ENCODE results near the gene AKT1.
"Not testable (repeated sequence)": the region's sequence is repeated elsewhere in the genome, so short reads cannot be mapped to it uniquely, and the experiment has no call there.

The AKT1 gene

DNA sequence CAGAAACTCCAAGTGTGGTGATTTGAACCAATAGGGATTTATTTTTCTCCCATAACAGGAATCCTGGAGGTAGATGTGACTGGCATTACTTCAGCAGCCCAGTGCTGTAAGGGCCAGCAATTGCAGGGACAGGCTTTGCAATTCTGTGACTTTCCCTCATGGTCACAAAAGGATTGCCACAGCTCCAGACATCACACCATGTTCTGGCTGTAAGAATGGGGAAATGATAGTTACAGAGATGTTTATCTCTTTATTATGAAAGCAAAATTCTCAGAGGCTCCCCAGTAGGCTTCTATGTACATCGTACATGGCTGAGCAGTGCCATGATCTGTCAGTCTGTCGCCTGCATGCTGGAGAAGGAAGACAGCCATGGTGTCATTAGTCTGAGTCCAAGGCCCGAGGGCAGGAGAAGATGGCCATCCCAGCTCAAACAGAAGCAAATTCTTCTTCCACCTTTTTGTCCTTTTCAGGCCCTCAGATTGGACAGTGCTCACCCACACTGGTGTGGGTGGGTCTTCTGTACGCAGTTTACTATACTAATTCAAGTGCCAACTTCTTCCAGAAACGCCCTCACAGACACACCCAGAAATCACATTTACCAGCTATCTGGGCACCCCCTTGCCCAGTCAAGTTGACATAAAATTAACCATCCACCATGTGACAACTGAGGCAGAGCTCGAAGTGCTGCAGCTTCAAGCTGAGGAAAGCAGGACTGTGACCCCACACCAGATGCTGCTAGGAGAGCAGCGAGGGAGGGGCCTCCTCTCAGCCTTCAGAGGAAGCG lies 22.6 kb upstream of the AKT1 start:
- peak; percentile 55 for DNase-seq

- DNase-seq, result no peak
Measured at GRCh38 chr14:104816616-104816884, 21.0 kb upstream of the AKT1 start.

GRCh38 chr14:104814701-104815100 lies 19.2 kb upstream of the AKT1 start:
- not testable (repeated sequence) for DNase-seq

GRCh38 chr14:104813286-104813685 lies 17.7 kb upstream of the AKT1 start:
- no peak for DNase-seq

DNA sequence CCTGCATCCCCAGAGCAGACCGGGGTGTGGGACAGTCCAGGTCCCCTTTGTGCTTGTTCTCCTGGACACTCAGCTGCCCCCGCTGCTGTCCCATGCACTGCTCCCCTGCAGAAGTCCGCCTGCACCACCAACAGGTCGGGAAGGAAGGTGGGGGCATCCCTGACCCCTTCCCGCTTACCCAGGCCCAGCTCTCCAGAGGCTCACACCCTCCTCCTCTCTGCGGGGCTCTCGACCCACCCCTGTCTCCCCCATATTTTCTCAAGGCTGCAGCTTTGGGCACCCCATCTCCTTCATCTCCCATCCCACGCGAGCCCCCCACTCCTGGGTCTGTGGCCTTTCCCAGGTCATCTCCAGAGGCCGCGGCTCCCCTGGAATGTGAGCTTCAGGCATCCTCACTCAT lies 14.8 kb upstream of the AKT1 start:
- DNase-seq, result no peak

GRCh38 chr14:104808456-104808855 lies 12.9 kb upstream of the AKT1 start:
- DNase-seq, result no peak

- no peak for DNase-seq
Measured at GRCh38 chr14:104806625-104807465, 11.3 kb upstream of the AKT1 start.

GRCh38 chr14:104805941-104806624 lies 10.5 kb upstream of the AKT1 start:
- DNase-seq, result no peak

GRCh38 chr14:104805326-104805678 lies 9.8 kb upstream of the AKT1 start:
- DNase-seq, result peak; percentile 37

- DNase-seq, result no peak
Measured at GRCh38 chr14:104804481-104805325, 9.2 kb upstream of the AKT1 start.

- no peak for DNase-seq
Measured at GRCh38 chr14:104803912-104804410, 8.4 kb upstream of the AKT1 start.

DNA sequence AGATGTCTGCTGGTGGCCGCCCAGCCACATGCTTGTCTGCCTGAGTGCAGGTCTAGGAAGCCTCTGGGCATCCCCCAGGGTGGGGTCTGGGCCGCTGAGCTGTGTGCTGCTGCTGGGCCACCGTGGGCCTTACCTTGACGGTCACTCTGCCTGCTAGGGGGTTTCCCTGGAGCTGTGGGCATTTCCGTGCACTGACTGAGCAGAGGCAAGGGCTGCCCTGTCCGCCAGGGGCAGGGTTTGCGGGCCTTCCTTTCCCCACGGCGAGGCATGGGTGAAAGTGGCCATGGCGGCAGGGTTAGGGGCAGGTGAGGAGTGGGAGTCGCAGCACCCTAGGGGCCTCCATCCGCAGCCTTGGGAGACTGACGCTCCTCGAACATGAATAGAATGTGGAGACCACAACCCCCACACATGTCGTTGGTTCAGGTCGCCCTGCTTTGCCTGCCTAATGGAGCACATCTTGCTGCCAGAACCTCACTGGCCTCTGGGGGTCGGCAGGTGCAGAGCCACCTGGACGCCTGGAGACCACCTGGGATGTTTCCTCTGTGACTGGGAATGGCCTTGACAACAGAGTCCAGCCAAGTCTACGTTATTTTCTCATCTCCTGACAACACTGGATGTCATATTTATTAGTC lies 7.8 kb upstream of the AKT1 start:
- DNase-seq, result no peak

DNA sequence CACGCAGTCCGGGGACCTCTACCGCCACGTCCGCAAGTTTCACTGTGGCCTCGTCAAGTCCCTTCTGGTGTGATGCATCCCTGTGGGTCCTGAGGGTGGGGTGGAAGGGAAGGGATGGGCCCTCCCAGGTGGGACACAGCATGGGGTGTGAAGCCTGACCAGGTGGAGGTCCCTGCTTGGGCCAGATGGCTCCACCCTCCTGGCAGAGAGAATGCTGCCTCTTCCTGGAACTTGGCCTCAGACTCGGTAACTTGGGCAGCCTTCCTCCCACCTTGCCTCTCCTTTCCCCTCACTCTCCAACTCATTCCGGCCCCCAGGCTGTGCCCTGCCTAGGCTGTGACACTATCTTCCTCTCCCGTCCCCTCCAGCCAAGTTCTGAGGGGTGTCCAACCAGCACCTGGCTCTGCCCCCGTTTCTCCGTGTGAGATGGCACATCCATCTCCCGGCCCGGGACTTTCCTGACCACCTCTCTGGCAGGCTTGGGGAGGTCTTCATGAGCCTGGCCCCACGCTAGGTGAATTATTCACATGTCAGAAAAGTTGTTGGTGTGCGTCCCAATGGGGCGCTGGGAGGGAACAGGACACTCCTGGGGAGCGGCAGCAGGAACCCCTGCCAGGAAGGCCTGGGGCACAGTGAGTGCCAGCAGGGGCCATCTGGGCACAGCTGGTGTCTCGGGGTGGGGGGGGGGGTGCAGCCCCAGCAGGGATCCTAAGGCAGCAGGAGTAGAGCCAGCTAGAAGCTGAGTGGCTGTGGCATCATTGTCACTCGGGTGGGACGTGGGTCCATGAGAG lies 7.0 kb upstream of the AKT1 start:
- DNase-seq, result no peak

- DNase-seq, result no peak
Measured at GRCh38 chr14:104801520-104802393, 6.2 kb upstream of the AKT1 start.

- peak; percentile 43 for DNase-seq
Measured at GRCh38 chr14:104800771-104801519, 5.4 kb upstream of the AKT1 start, which contains the start of gene ZBTB42. Gene ZBTB42 (plus strand): TSS chr14:104801101. CDS start chr14:104801198, 97 bp downstream.

DNA sequence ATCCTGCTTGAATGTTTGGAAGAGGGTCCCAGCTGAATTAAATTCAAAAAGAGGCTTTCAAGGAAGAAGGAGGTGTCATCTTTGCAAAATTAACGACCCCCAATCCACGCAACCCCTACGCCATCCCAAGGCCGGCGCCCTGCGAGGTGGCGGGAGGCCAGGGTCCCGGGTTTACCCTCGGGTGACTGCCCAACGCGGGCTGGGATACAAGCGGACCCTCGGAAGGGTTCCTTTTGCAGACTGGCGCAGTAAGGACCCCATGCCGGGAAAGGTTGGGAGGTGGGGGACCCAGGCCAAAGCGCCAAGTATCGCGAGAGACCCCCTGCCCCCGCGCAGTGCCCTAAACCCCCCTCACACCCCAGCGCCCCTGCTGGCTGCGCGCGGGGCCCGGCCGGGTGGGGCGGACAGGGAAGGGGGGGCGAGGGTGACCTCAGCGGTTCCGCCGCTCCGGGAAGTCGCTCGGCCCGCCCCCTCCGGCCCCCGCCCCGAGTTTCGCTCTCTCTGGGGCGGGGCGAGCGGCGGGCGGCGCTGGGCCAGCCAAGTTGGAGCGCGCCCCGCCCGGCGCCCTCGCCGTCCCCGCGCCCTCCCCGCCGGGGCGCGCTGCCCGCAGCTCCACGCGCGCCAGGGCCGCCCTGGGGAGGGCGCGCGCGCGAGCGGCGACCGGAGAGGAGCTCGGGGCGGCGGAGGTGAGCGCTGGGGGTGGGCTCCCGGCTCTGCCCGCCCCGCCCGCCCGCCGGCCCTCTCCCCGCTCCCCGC lies 4.6 kb upstream of the AKT1 start:
- DNase-seq, result peak; percentile 80

- no peak for DNase-seq
Measured at GRCh38 chr14:104799244-104800014, 3.9 kb upstream of the AKT1 start.

Measured in inflammatory macrophage treated with lipopolysaccharide for 4 hours (primary cell).